Measurements from ENCODE around the gene PIP4K2A. TPM values are rescaled to one million over a fixed set of nuclear protein-coding genes. Genes with fewer than 3 reads are reported as not detected.

Gene PIP4K2A
- total RNA-seq, 1 experiment from 2014 or later, result 40.5 TPM

Other genes starting within 250 kb of the PIP4K2A start
- gene ARMC3, start 213.5 kb upstream of the PIP4K2A start, total RNA-seq (2014; rRNA removed; shearing (Covaris generic)), result not detected in 2 replicates